ENCODE results near the gene CNN3.

The CNN3 gene

DNA sequence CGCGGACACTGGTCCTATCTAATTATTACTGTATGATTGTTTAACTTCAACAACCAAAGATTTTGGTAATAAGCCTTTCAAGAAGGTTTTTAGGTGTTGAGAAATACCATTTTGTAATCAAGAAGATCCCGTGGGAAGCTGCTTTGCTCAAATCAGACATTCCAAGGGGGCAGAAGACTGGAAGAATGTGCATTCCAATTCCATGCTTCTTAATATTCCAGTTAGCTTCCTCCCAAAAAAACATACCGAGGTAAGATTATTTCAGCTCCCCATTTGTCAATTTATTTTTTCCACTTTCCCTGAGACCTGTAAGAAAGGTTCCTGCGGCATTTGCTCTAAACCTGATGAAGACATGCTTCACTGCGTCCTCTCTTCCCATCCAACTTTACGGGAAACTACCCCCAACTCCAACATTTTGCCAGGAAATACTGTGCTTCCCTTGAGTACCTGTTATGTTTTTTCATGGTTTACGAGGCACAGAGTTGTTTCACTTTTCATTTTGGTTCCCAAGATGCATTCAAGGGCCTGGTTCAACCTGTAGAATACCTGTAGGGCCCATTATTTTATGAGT, 4.1 kb downstream of the CNN3 start:
- no peak for DNase-seq

DNA sequence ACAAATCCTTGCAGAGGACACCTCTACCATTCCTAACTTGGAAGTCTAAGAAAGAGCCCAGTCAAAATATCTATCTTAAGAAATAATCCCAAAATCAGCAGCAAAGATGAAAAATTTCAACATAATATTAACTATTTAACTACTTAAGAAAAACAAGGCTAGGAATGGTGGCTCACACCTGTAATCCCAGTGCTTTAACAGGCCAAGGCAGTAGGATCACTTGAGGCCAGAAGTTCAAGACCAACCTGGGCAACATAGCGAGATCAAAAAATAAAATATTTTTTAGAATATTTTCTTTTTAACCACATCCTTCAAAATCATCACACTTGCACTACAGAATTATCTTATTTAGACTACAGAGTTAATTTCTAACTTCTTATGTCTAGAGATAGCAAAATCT, 4.9 kb downstream of the CNN3 start:
- DNase-seq = no peak

DNA sequence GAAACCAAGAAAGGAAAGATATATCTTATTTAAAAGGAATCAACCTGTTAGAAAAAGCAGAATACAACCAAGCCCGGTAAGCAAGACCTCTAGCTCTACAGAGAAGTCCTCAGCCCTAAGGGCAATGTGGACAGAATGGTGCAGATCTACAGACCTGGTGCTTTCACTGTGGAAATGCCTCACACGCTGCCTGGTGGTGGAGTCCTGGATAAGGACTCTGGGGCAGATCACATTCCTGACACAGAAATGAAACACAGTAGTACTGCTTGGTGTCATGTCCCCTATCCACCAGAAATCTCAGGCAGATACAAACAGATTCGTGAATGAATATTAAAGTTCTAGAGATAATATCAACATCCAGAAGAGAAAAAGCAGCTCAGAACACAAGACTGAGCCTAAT, 6.8 kb downstream of the CNN3 start:
- no peak for DNase-seq

GRCh38 chr1:94919241-94920030, 7.5 kb downstream of the CNN3 start:
- no peak for DNase-seq

- no peak for DNase-seq
These were observed 9.7 kb downstream of the CNN3 start for GRCh38 chr1:94917251-94917650.

DNA sequence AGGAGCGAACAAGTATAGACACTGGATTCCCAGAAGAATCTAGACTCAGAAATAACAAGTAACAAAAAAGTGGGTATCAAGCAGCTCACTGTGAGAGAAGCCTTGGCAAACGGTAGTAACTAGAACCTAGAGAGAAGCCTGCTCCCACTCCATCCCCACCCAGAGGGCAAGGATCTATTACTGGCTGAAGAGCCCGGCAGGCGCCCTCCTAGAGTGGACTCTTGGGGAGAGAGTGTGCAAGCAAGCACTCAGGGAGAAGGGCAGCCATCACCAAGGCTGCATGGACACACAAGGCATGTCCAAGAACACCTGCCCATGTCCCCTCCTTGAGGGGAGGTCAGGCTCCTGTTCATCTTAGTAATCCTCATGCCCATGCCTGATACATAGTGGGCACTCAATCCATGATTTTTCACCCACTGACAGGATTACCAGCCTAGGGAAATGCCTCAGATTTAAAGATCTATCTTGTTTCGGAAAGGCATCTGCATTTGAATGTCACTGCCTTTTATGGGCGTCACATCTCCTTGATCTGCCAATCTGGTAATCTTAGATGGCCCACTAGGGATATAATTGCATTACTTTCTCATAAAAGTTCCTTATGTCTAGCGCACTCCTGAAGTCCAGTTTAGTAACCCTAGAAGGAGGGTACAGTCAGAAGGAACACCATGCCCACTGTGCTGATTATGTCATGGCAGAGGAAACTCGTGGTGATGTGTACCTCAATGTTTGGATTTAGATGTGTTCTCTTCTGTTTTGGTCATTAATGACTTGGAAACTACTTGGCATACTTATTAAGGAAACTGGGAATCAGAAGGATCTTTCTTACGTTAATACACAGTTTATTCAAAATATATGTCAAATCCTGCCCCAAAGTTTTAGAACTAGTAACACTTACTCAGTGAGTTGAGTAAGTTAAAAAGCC, 14.4 kb downstream of the CNN3 start:
- no peak for DNase-seq

GRCh38 chr1:94909486-94909885, 17.4 kb downstream of the CNN3 start:
- no peak for DNase-seq

- DNase-seq = no peak
These were observed 17.9 kb downstream of the CNN3 start for GRCh38 chr1:94908965-94909364.

GRCh38 chr1:94908190-94908589, 18.7 kb downstream of the CNN3 start:
- DNase-seq = no peak

DNA sequence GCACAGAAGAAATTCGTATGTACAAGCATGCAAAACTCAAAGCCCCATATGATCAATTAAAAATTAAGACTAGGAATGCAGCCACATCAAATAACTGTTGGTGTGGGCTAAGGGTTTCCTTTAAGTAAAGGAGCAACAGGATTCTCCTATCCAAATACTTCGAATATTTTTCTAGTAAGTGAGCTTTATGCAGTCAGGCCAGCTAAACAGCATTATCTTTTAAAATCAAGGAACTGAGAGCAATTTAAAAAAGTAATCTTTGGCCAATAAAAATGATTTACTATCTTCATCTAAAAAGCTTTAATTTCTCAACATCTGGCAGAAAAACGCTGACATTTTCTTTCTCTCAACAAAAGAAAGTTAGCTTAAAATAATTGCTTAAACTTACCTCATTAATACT, 19.8 kb downstream of the CNN3 start:
- DNase-seq = no peak

GRCh38 chr1:94906382-94906781, 20.5 kb downstream of the CNN3 start:
- no peak for DNase-seq

DNA sequence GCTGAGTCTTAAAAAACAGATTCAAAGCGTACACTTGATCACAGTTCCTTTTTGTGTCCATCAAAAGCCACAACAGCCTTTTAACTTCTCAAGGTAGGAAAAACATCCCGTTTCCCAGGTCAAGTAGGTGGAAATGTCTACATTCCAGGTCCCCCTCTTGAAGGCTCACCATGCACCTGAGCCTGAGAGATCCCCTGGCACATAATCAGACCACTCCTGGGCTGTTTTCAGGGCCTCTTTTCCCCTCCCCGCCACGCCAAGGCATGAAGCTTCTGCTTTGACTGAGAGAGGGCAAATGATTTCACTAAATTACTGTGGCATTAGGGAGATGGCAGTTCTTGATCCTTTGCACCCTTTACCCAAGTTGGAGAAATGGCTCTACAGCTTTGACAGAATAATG, 21.7 kb downstream of the CNN3 start:
- no peak for DNase-seq

DNA sequence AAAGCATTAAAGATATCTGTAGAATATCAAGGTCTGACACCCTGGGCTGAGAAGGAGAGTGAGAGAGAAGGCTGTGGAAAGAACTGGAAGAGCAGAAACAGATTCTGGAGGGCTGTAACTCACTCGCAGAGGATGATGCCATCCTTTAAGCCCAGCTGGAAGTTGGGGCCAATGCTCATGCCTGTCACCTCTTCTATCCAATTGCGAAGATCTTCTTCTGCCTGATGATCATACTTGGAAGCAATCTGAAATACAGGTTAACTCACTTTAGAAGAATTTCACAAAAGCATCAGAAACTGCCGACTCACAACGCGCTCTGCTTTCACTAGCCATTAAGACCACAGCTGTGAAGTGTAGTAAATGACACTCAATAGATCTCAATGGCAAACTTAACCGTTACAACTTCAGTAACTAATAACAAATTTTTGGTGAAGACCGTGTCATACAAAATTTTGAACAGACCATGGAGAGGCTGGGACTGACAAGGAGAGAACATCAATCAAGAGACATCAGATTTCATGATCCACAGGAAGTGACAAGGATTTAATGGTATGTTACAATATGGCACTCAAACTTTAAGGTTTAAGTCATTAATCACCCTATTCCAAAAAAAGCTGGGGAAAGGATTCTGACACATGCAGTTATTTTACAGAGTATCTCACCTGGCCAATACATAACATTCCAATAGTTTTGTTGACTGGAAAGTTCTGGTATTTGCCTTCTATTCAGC, 23.5 kb downstream of the CNN3 start:
- DNase-seq = no peak

DNA sequence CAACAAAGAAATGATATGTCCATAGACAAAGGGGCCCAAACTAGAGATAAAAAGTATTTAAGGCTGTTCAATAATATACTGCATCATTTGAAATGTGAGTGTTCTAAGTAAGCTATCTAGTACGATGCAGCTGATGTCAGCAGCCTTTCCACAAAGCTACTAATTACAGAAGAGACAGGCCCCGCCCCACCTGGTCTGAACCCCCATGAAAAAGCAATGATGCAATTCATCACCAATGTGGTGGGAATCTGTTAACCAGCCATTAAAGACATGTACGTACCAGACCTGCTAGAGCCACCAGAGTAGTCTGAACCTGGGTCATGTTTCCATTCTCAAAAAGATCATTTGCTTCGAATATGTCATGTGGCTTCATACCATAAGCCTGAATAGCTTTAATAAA, 25.1 kb downstream of the CNN3 start:
- no peak for DNase-seq

- DNase-seq = no peak
These were observed 27.2 kb downstream of the CNN3 start for GRCh38 chr1:94899756-94900155.

GRCh38 chr1:94898491-94899385, 28.2 kb downstream of the CNN3 start:
- DNase-seq = no peak

GRCh38 chr1:94895518-94895917, 31.4 kb downstream of the CNN3 start:
- no peak for DNase-seq

GRCh38 chr1:94894630-94895029, 32.3 kb downstream of the CNN3 start:
- DNase-seq = no peak

GRCh38 chr1:94892604-94893254, 34.2 kb downstream of the CNN3 start:
- no peak for DNase-seq

DNA sequence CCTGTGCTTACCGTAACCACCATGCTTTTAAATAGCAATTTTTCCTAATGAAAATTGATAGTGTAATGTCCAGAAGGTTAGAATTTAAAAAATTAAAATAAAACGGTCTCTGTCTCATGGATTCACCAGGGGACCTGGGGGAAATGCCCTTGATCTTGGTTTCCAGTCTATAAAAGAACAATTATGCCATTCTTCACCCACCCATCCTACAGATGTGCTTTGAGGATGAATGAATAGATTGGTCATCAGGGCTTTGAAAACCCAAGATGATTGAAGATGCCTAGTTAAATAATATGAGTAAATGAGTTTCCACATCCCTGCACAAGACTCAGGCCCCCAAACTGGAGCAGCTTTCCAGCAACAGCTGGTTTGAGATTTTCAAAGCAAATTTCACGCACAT, 38.7 kb downstream of the CNN3 start:
- DNase-seq = no peak

GRCh38 chr1:94887603-94888171, 39.2 kb downstream of the CNN3 start:
- no peak for DNase-seq
